HEK293 (cell line): ENCODE results near the gene SIRT7.

Experiments used
- FEZF1 ChIP-seq: fragments of 450-650 bp; formaldehyde crosslinking; IDR thresholded peaks from 2 replicates; pipeline ENCODE4 v1.5.1; 2016; ENCODE audit warnings: missing biosample characterization, missing genetic modification characterization
- MYNN ChIP-seq: fragments of 450-650 bp; formaldehyde crosslinking; IDR thresholded peaks from 2 replicates; pipeline ENCODE4 v1.5.1; 2016; ENCODE audit warnings: missing biosample characterization, missing genetic modification characterization, borderline replicate concordance
- PRDM1 ChIP-seq: fragments of 450-650 bp; formaldehyde crosslinking; IDR thresholded peaks from 2 replicates; pipeline ENCODE4; 2016; ENCODE audit warnings: missing biosample characterization, missing genetic modification characterization
- RBAK ChIP-seq: fragments of 450-650 bp; formaldehyde crosslinking; IDR thresholded peaks from 2 replicates; pipeline ENCODE4 v1.5.1; 2016; ENCODE audit warnings: missing biosample characterization, missing genetic modification characterization
- SP3 ChIP-seq: fragments of 450-650 bp; formaldehyde crosslinking; IDR thresholded peaks from 2 replicates; pipeline ENCODE4 v1.5.1; 2016; ENCODE audit warnings: missing biosample characterization, missing genetic modification characterization
- TCF7L2 ChIP-seq: IDR thresholded peaks from 2 replicates; pipeline ENCODE4 v1.6.1; 2011; ENCODE audit warnings: low read depth, mild to moderate bottlenecking, inconsistent platforms, low read length, moderate library complexity, borderline replicate concordance
- ZBTB8A ChIP-seq: fragments of 450-650 bp; formaldehyde crosslinking; IDR thresholded peaks from 2 replicates; pipeline ENCODE4 v1.5.1; 2016; ENCODE audit warnings: missing biosample characterization, missing genetic modification characterization
- ZEB2 ChIP-seq: fragments of 450-650 bp; formaldehyde crosslinking; IDR thresholded peaks from 2 replicates; pipeline ENCODE4 v1.5.1; 2016; ENCODE audit warnings: missing biosample characterization, missing genetic modification characterization
- ZIC2 ChIP-seq: fragments of 450-650 bp; formaldehyde crosslinking; IDR thresholded peaks from 2 replicates; pipeline ENCODE4 v1.5.1; 2016; ENCODE audit warnings: missing biosample characterization, missing genetic modification characterization
- ZNF175 ChIP-seq: fragments of 450-650 bp; formaldehyde crosslinking; IDR thresholded peaks from 2 replicates; pipeline ENCODE4 v1.5.1; 2016; ENCODE audit warnings: missing biosample characterization, missing genetic modification characterization
- ZNF214 ChIP-seq: fragments of 450-650 bp; formaldehyde crosslinking; IDR thresholded peaks from 2 replicates; pipeline ENCODE4 v1.5.1; 2017; ENCODE audit warnings: missing biosample characterization, mild to moderate bottlenecking, missing genetic modification characterization, borderline replicate concordance
- ZNF221 ChIP-seq: fragments of 450-650 bp; formaldehyde crosslinking; IDR thresholded peaks from 2 replicates; pipeline ENCODE4 v1.5.1; 2017; ENCODE audit warnings: missing biosample characterization, missing genetic modification characterization, borderline replicate concordance
- ZNF404 ChIP-seq: fragments of 450-650 bp; formaldehyde crosslinking; IDR thresholded peaks from 2 replicates; pipeline ENCODE4 v1.5.1; 2017; ENCODE audit warnings: missing biosample characterization, missing genetic modification characterization
- ZNF560 ChIP-seq: fragments of 450-650 bp; formaldehyde crosslinking; IDR thresholded peaks from 2 replicates; pipeline ENCODE4 v1.5.1; 2017; ENCODE audit warnings: missing biosample characterization, missing genetic modification characterization, borderline replicate concordance
- ZNF660 ChIP-seq: fragments of 450-650 bp; IDR thresholded peaks from 2 replicates; pipeline ENCODE4 v1.5.1; 2018; ENCODE audit warnings: missing biosample characterization, mild to moderate bottlenecking, missing genetic modification characterization
- ZNF664 ChIP-seq: fragments of 450-650 bp; formaldehyde crosslinking; IDR thresholded peaks from 2 replicates; pipeline ENCODE4 v1.5.1; 2016; ENCODE audit warnings: missing biosample characterization, missing genetic modification characterization
- ZNF777 ChIP-seq: fragments of 450-650 bp; formaldehyde crosslinking; IDR thresholded peaks from 2 replicates; pipeline ENCODE4 v1.5.1; 2017; ENCODE audit warnings: missing biosample characterization, missing genetic modification characterization, borderline replicate concordance
- ZNF792 ChIP-seq: fragments of 450-650 bp; formaldehyde crosslinking; IDR thresholded peaks from 2 replicates; pipeline ENCODE4 v1.5.1; 2016; ENCODE audit warnings: missing biosample characterization, missing genetic modification characterization
- ZNF843 ChIP-seq: fragments of 450-650 bp; formaldehyde crosslinking; IDR thresholded peaks from 2 replicates; pipeline ENCODE4 v1.5.1; 2016; ENCODE audit warnings: missing biosample characterization, missing genetic modification characterization
- ZSCAN30 ChIP-seq: fragments of 450-650 bp; IDR thresholded peaks from 2 replicates; pipeline ENCODE4 v1.5.1; 2018; ENCODE audit warnings: missing biosample characterization, mild to moderate bottlenecking, missing genetic modification characterization, moderate library complexity
- TF ChIP-seq, protein P1 (sequence below): fragments of 450-650 bp; formaldehyde crosslinking; IDR thresholded peaks from 2 replicates; pipeline ENCODE4 v1.5.1; 2016; ENCODE audit warnings: missing biosample characterization, missing genetic modification characterization
- TF ChIP-seq, protein P2 (sequence below): fragments of 450-650 bp; formaldehyde crosslinking; IDR thresholded peaks from 2 replicates; pipeline ENCODE4 v1.5.1; 2016; ENCODE audit warnings: missing biosample characterization, missing genetic modification characterization
- TF ChIP-seq, protein P3 (sequence below): fragments of 450-650 bp; formaldehyde crosslinking; IDR thresholded peaks from 2 replicates; pipeline ENCODE4 v1.5.1; 2016; ENCODE audit warnings: missing biosample characterization, missing genetic modification characterization
- TF ChIP-seq, protein P4 (sequence below): fragments of 450-650 bp; formaldehyde crosslinking; IDR thresholded peaks from 2 replicates; pipeline ENCODE4 v1.5.1; 2017; ENCODE audit warnings: missing biosample characterization, missing genetic modification characterization
- TF ChIP-seq, protein P5 (sequence below): fragments of 450-650 bp; formaldehyde crosslinking; IDR thresholded peaks from 2 replicates; pipeline ENCODE4 v1.5.1; 2016; ENCODE audit warnings: missing biosample characterization, missing genetic modification characterization
- TF ChIP-seq, protein P6 (sequence below): fragments of 450-650 bp; formaldehyde crosslinking; IDR thresholded peaks from 2 replicates; pipeline ENCODE4 v1.5.1; 2016; ENCODE audit warnings: missing biosample characterization, missing genetic modification characterization

SIRT7 gene

DNA sequence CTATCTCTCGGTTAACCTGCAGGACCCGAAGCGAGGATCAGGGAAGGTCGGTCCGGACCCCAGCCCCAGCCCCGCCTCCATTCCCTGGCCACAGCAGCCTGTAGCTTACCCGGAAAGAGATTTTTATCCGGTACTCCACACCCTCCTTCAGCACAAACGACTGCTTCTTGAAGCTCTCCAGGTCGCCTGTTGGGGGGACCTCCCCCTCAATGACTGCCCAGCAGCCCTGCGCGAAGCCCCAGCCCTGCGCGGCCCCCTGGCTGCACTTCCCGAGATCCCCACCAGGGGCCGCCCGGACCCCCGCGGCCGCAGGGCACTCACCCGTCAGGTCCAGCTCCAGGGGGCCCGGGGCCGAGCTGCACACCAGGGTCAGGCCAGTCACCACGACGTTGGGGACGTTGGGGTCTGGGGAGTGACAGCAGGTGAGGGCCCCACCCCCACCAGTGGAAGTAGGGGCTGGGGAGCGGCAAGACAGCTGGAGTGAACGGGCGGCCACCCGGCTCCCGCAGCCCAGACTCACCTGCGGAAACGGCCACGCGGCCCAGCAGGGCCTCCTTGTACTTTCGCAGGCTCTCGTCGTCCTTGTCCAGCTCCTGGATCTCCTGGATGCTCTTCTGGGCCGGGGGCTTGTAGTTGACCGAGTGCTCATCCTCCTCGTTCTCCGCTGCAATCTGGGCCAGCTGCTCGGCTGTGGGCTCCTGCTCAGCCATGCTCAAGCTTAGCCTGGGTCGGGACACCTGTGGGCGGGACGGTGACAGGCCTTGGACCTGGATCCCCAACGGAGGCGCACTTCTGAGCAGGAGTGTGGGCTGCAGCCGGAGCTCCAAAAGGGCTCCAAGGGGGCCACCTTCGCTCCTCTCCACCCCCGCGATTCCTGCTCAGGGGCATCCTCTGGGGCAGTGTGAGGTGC lies 48.5 kb downstream of the SIRT7 start (continued):
- TF ChIP-seq, protein P1, sequence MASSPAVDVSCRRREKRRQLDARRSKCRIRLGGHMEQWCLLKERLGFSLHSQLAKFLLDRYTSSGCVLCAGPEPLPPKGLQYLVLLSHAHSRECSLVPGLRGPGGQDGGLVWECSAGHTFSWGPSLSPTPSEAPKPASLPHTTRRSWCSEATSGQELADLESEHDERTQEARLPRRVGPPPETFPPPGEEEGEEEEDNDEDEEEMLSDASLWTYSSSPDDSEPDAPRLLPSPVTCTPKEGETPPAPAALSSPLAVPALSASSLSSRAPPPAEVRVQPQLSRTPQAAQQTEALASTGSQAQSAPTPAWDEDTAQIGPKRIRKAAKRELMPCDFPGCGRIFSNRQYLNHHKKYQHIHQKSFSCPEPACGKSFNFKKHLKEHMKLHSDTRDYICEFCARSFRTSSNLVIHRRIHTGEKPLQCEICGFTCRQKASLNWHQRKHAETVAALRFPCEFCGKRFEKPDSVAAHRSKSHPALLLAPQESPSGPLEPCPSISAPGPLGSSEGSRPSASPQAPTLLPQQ, result no peak; the same call in 1 of the 2 replicates
- no peak for TF ChIP-seq ZNF664 (tag by site-specific recombination)
- TF ChIP-seq ZNF214 (tag by site-specific recombination), result no peak
- no peak for TF ChIP-seq FEZF1 (tag by site-specific recombination)
- peak; percentile 53 for TF ChIP-seq ZNF843 (tag by site-specific recombination)
- TF ChIP-seq ZNF660 (tag by site-specific recombination), result no peak
- TF ChIP-seq PRDM1 (tag by site-specific recombination), result no peak
- TF ChIP-seq, protein P2, sequence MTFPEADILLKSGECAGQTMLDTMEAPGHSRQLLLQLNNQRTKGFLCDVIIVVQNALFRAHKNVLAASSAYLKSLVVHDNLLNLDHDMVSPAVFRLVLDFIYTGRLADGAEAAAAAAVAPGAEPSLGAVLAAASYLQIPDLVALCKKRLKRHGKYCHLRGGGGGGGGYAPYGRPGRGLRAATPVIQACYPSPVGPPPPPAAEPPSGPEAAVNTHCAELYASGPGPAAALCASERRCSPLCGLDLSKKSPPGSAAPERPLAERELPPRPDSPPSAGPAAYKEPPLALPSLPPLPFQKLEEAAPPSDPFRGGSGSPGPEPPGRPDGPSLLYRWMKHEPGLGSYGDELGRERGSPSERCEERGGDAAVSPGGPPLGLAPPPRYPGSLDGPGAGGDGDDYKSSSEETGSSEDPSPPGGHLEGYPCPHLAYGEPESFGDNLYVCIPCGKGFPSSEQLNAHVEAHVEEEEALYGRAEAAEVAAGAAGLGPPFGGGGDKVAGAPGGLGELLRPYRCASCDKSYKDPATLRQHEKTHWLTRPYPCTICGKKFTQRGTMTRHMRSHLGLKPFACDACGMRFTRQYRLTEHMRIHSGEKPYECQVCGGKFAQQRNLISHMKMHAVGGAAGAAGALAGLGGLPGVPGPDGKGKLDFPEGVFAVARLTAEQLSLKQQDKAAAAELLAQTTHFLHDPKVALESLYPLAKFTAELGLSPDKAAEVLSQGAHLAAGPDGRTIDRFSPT (tag by site-specific recombination), result peak; percentile 61
- TF ChIP-seq, protein P3, sequence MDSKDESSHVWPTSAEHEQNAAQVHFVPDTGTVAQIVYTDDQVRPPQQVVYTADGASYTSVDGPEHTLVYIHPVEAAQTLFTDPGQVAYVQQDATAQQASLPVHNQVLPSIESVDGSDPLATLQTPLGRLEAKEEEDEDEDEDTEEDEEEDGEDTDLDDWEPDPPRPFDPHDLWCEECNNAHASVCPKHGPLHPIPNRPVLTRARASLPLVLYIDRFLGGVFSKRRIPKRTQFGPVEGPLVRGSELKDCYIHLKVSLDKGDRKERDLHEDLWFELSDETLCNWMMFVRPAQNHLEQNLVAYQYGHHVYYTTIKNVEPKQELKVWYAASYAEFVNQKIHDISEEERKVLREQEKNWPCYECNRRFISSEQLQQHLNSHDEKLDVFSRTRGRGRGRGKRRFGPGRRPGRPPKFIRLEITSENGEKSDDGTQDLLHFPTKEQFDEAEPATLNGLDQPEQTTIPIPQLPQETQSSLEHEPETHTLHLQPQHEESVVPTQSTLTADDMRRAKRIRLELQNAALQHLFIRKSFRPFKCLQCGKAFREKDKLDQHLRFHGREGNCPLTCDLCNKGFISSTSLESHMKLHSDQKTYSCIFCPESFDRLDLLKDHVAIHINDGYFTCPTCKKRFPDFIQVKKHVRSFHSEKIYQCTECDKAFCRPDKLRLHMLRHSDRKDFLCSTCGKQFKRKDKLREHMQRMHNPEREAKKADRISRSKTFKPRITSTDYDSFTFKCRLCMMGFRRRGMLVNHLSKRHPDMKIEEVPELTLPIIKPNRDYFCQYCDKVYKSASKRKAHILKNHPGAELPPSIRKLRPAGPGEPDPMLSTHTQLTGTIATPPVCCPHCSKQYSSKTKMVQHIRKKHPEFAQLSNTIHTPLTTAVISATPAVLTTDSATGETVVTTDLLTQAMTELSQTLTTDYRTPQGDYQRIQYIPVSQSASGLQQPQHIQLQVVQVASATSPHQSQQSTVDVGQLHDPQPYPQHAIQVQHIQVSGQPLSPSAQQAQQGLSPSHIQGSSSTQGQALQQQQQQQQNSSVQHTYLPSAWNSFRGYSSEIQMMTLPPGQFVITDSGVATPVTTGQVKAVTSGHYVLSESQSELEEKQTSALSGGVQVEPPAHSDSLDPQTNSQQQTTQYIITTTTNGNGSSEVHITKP (tag by site-specific recombination), result no peak; the same call in 1 of the 2 replicates
- no peak for TF ChIP-seq ZNF175 (tag by site-specific recombination)
- no peak for TF ChIP-seq SP3 (tag by site-specific recombination)
- TF ChIP-seq ZEB2 (tag by site-specific recombination), result peak; percentile 94
- TF ChIP-seq, protein P4, sequence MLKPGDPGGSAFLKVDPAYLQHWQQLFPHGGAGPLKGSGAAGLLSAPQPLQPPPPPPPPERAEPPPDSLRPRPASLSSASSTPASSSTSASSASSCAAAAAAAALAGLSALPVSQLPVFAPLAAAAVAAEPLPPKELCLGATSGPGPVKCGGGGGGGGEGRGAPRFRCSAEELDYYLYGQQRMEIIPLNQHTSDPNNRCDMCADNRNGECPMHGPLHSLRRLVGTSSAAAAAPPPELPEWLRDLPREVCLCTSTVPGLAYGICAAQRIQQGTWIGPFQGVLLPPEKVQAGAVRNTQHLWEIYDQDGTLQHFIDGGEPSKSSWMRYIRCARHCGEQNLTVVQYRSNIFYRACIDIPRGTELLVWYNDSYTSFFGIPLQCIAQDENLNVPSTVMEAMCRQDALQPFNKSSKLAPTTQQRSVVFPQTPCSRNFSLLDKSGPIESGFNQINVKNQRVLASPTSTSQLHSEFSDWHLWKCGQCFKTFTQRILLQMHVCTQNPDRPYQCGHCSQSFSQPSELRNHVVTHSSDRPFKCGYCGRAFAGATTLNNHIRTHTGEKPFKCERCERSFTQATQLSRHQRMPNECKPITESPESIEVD (tag by site-specific recombination), result no peak
- TF ChIP-seq MYNN (tag by site-specific recombination), result no peak
- TF ChIP-seq ZSCAN30 (tag by site-specific recombination), result peak; percentile 86
- TF ChIP-seq, protein P5, sequence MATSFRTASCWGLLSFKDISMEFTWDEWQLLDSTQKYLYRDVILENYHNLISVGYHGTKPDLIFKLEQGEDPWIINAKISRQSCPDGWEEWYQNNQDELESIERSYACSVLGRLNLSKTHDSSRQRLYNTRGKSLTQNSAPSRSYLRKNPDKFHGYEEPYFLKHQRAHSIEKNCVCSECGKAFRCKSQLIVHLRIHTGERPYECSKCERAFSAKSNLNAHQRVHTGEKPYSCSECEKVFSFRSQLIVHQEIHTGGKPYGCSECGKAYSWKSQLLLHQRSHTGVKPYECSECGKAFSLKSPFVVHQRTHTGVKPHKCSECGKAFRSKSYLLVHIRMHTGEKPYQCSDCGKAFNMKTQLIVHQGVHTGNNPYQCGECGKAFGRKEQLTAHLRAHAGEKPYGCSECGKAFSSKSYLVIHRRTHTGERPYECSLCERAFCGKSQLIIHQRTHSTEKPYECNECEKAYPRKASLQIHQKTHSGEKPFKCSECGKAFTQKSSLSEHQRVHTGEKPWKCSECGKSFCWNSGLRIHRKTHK (tag by site-specific recombination), result no peak
- no peak for TF ChIP-seq ZNF404
- TF ChIP-seq, protein P6, sequence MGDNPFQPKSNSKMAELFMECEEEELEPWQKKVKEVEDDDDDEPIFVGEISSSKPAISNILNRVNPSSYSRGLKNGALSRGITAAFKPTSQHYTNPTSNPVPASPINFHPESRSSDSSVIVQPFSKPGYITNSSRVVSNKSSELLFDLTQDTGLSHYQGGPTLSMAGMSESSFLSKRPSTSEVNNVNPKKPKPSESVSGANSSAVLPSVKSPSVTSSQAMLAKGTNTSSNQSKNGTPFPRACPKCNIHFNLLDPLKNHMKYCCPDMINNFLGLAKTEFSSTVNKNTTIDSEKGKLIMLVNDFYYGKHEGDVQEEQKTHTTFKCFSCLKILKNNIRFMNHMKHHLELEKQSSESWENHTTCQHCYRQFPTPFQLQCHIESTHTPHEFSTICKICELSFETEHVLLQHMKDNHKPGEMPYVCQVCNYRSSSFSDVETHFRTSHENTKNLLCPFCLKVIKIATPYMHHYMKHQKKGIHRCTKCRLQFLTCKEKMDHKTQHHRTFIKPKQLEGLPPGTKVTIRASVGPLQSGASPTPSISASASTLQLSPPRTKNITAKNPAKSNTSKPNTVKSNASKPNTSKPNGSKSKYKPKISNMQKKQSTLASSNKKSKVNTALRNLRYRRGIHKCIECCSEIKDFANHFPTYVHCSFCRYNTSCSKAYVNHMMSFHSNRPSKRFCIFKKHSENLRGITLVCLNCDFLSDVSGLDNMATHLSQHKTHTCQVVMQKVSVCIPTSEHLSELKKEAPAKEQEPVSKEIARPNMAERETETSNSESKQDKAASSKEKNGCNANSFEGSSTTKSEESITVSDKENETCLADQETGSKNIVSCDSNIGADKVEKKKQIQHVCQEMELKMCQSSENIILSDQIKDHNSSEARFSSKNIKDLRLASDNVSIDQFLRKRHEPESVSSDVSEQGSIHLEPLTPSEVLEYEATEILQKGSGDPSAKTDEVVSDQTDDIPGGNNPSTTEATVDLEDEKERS (tag by site-specific recombination), result no peak
- no peak for TF ChIP-seq ZNF792
- no peak for TF ChIP-seq ZNF560 (tag by site-specific recombination)
- no peak for TF ChIP-seq TCF7L2
- TF ChIP-seq ZBTB8A, result peak; percentile 64
- TF ChIP-seq ZNF777 (tag by site-specific recombination), result no peak
- no peak for TF ChIP-seq RBAK (tag by site-specific recombination)
- peak; percentile 97 for TF ChIP-seq ZIC2 (tag by site-specific recombination)
- no peak for TF ChIP-seq ZNF221
